HG03066 (cell line): Measurements from ENCODE around the gene SCAF8.

Source experiments
- ATAC-seq: cut with Tn5 transposase; IDR thresholded peaks from one replicate; pipeline ENCODE4 v1.9.1; 2021; ENCODE audit warnings: low read depth; ENCODE audit not compliant: unreplicated experiment

The SCAF8 gene

GRCh38 chr6:154876486-154877280 lies 143.5 kb downstream of the SCAF8 start:
- ATAC-seq = no peak

GRCh38 chr6:154878871-154879491 lies 145.8 kb downstream of the SCAF8 start:
- no peak for ATAC-seq

- ATAC-seq = no peak
Observed at GRCh38 chr6:154882107-154882506, 148.9 kb downstream of the SCAF8 start.
